CD4-positive, alpha-beta T cell treated with Interleukin-12 subunit alpha and Interleukin-12 subunit beta, for 1 hour (primary cell): ENCODE measurements around the gene TGFBR3L.

Experiments
- DNase-seq: peaks from one replicate; pipeline ENCODE4 v3.0.0-alpha.2; 2020

Gene TGFBR3L

GRCh38 chr19:7914598-7915045, at the start of gene TGFBR3L:
TGFBR3L (plus strand) TSS chr19:7914830.
- no peak for DNase-seq

GRCh38 chr19:7865262-7865911, 49.2 kb upstream of the TGFBR3L start:
- peak; percentile 39 for DNase-seq

GRCh38 chr19:7866399-7867091, 48.1 kb upstream of the TGFBR3L start:
- DNase-seq, result no peak

GRCh38 chr19:7867092-7867844, 47.4 kb upstream of the TGFBR3L start:
- no peak for DNase-seq

DNA sequence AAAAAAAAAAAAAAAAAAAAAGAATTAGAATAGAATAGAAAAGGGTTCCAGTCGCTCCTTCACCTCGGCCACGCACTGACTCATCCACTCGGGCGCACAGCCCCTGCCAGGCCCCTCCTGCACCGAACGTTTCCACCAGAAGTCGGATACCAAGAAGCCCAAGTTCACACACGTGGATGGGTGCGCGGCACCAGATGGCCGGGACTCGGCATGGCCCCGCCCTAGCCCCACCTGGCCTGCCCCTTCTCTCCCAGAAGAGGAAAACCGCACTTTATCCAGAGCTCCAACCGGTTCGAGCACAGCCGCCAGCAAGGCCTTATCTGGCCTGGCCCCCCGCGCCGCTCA, 46.3 kb upstream of the TGFBR3L start:
- no peak for DNase-seq

DNA sequence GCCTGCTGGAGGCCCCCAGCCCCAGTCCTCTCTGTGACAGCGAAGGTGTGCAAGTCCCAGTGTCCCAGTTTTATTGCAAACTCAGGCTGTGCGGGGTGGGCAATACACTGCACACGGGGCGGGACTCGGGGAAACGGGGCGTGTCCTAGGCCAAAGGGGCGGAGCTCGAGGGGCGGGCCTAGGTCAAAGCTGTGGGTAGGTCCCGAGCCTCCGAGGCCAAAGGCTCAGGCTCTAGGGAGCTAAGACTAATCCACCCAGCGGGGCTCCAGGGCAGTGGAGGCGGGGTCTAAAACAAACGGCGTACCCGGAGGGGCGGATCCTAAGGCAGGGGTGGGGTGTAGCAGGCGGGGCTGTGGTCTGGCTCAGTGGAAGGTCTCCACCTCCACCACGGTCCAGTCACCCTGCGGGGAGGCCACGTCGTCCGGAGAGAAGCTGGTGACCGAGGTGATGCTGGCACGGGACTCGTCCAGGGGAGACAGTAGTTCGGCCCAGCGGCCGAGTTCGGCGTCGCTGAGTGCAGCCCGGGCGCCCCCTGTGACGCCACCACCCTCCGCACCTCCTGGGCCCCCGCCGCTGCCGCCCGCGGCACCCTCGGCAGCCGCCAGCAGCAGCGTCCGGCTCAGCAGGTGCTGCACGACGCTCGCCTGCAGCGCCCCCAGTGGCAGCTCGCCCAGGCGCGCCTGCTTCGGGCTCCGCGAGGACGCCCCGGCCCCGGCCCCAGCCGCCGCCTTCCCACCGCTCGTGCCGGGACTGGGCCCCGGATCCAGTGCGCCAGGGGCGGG, 45.8 kb upstream of the TGFBR3L start:
- peak; percentile 89 for DNase-seq

- DNase-seq, result peak; percentile 86
These were observed 45.1 kb upstream of the TGFBR3L start for GRCh38 chr19:7869453-7869909.

- peak; percentile 64 for DNase-seq
These were observed 44.6 kb upstream of the TGFBR3L start for GRCh38 chr19:7869910-7870511.

GRCh38 chr19:7870571-7871436, 43.8 kb upstream of the TGFBR3L start:
- peak; percentile 54 for DNase-seq

- peak; percentile 89 for DNase-seq
These were observed 43.0 kb upstream of the TGFBR3L start for GRCh38 chr19:7871437-7872305.

DNA sequence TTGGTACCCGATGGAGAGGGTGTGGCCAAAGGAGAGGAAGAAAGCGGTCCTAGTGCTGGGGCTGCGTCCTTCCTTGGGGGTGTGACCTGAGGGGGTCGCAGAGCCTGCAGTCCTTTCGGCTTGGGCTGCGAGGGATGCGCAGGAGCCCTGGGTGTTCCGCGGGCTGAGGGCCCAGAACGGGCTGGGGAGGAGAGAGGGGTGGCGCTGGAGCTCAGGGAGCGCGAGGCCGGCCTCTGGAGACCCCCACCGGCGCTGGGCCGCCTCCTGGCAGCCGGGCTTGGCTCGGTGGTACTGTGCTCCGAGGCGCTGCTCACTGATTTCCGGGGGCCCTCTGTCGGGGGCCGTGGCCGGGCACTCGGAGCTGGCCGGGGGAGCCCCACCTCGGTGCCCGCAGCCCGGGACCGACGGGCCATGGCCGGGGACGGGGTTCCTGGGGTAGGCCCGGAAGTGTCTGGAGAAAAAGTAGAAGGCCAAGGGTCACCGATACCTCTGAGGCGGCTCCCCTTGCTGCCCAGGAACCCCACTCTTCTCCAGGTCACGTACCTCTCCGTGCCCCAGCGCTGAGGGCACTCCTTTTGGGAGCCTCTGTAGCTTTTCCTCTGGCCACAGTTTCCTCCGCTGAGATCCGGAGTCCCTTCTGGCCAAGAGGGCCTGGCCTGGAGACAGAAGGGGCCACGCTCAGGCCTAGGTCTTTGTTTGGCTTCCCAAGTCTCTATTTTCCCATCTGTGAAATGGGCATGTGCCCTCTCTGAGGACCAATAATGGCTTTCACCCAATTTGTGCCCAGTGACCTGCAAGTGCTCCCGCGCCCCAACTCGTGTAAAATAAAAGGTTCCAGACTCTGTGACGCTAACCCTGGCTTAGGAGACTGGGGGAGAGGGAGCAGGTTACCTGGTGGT, 42.1 kb upstream of the TGFBR3L start:
- DNase-seq, result no peak

- no peak for DNase-seq
These were observed 41.1 kb upstream of the TGFBR3L start for GRCh38 chr19:7873304-7874075.

GRCh38 chr19:7874076-7874896, 40.3 kb upstream of the TGFBR3L start, which contains the start of gene PRR36:
PRR36 (minus strand) TSS chr19:7874390; CDS start chr19:7873689, 701 bp downstream.
- no peak for DNase-seq

DNA sequence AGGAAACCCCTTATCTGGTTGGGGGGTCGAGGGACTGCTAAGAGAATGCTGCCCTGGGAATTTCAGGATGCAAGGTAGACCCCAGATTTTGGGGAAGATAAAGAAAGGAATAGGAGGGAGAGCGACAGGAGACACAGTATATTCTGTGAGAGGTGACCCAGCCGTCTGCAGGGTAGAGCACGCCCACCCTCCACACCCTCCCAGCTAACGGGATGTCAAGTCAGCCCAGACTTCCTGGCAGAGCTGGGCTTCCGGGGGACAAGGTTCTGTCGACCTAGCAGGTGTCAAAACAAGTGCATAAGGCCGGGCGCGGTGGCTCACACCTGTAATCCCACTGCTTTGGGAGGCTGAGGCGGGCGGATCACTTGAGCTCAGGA, 39.7 kb upstream of the TGFBR3L start:
- DNase-seq, result no peak

- DNase-seq, result no peak
These were observed 37.3 kb upstream of the TGFBR3L start for GRCh38 chr19:7877249-7877836.

- no peak for DNase-seq
These were observed 35.4 kb upstream of the TGFBR3L start for GRCh38 chr19:7879111-7879807.

- DNase-seq, result no peak
These were observed 34.8 kb upstream of the TGFBR3L start for GRCh38 chr19:7879836-7880235.
